Epithelial cell of esophagus (primary cell): ENCODE measurements around the gene MYORG.

Experiments
- DNase-seq: peaks from one replicate; pipeline ENCODE4 v3.0.0; 2010; ENCODE audit warnings: low read depth
- H3K4me3 ChIP-seq: 2 replicates; pipeline ENCODE4 v1.5.1; 2011; ENCODE audit warnings: mild to moderate bottlenecking, low read length, control low read depth
- TF ChIP-seq, protein P1 (sequence below): IDR thresholded peaks from 2 replicates; pipeline ENCODE4 v1.5.1; 2011; ENCODE audit warnings: low read depth, mild to moderate bottlenecking, low read length, control low read depth, inconsistent platforms; ENCODE audit not compliant: insufficient read depth; ENCODE audit errors: missing control alignments

Gene MYORG

DNA sequence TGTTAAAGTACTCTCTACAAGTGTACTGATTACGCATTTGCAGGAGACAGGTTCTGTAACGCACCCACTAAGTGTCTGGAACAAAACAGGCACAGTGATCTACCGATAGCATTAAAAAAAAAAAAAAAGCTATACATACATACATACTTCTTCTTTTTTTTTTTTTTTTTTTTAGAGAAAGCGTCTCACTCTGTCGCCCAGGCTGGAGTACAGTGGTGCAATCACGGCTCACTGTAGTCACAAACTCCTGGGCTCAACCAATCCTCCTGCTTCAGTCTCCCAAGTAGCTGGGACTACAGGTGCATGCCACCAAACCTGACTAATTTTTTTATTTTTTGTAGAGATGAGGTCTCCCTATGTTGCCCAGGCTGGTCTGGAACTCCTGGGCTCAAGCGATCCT, 55.2 kb downstream of the MYORG start:
- DNase-seq, result no peak
- TF ChIP-seq, protein P1, sequence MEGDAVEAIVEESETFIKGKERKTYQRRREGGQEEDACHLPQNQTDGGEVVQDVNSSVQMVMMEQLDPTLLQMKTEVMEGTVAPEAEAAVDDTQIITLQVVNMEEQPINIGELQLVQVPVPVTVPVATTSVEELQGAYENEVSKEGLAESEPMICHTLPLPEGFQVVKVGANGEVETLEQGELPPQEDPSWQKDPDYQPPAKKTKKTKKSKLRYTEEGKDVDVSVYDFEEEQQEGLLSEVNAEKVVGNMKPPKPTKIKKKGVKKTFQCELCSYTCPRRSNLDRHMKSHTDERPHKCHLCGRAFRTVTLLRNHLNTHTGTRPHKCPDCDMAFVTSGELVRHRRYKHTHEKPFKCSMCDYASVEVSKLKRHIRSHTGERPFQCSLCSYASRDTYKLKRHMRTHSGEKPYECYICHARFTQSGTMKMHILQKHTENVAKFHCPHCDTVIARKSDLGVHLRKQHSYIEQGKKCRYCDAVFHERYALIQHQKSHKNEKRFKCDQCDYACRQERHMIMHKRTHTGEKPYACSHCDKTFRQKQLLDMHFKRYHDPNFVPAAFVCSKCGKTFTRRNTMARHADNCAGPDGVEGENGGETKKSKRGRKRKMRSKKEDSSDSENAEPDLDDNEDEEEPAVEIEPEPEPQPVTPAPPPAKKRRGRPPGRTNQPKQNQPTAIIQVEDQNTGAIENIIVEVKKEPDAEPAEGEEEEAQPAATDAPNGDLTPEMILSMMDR, result no peak

DNA sequence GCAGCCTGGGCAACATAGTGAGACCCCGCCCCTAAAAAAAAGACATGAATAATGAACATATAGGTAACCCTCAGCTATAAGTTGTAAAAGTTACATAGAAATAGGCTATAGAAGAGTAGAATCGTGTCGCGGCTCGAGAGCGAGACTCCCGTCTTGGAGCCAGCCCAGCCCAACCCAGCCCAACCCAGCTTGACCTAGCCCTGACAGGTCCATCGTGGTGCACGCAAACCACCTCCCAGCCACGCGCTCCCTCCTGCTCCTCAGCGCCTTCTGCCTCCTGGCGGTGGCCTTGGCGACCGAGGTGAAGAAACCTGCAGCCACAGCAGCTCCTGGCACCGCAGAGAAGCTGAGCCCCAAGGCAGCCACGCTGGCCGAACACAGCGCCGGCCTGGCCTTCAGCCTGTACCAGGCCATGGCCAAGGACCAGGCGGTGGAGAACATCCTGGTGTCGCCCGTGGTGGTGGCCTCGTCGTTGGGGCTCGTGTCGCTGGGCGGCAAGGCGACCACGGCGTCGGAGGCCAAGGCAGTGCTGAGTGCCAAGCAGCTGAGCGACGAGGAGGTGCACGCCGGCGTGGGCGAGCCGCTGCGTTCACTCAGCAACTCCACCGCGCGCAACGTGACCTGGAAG, 58.4 kb downstream of the MYORG start:
- no peak overlapping the region for H3K4me3 ChIP-seq
- TF ChIP-seq, protein P1, result no peak
- DNase-seq, result no peak

More for the DNA sequence above, 55.2 kb downstream of the MYORG start:
- no peak overlapping the region for H3K4me3 ChIP-seq

DNA sequence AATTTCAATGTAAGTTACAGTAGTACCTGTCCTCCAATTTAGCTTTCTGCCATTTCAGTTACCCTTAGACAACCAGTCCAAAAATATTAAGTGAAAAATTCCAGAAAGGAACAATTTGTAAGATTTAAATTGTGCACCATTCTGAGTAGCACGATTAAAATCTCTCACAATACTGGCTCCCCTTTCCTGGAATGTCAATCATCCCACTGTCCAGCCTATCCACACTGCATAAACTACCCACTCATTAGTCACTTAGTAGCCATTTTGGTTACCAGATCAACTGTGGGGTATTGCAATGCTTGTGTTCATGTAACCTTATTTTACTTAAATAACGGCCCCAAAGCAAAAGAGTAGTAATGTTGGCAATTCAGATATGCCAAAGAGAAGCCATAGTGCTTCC, 59.3 kb downstream of the MYORG start:
- H3K4me3 ChIP-seq, result no peak overlapping the region
- TF ChIP-seq, protein P1, result no peak
- no peak for DNase-seq
